ENCODE data around the gene PLXNB3. TPM values are rescaled to one million over a fixed set of nuclear protein-coding genes. Genes with fewer than 3 reads are reported as not detected.
A peak's percentile ranks its signal among the peaks of the same experiment; 100 is the strongest.

PLXNB3 gene
- total and polyA plus RNA-seq, 10 donors: 0.48 to 2.8 (median 1.5) TPM

GRCh38 chrX:153733651-153734240 lies 30.3 kb upstream of the PLXNB3 start:
- TF ChIP-seq POLR2AphosphoS5 (IDR thresholded peaks at IDR 0.05) (no peak), POLR2A (IDR thresholded peaks at IDR 0.05) (no peak), CTCF (IDR thresholded peaks at IDR 0.05 in 8 of 11, conservative IDR thresholded peaks at IDR 0.05 in 3 of 11) (no peak)
- intact Hi-C loops (cut with DNase I; ENCODE audit: low total_unique reads): no loop called here

GRCh38 chrX:153734871-153735270 lies 29.2 kb upstream of the PLXNB3 start:
- TF ChIP-seq POLR2A (IDR thresholded peaks at IDR 0.05): no peak
- TF ChIP-seq POLR2AphosphoS5 (IDR thresholded peaks at IDR 0.05): no peak
- no peaks in the 10 kb centered on the region for H3K27me3 ChIP-seq (replicated peaks in 1 of 7)
- H3K4me3 ChIP-seq: no peak overlapping the region
- H3K27ac ChIP-seq: no peak overlapping the region
- no peak for DNase-seq
- H3K9me3 ChIP-seq: peaks cover 0 to 14% (median 4%) of the 10 kb centered on the region in 8 donors
- peaks cover 0 to 18% (median under 1%) of the 10 kb centered on the region in 6 donors for H3K4me1 ChIP-seq
- intact Hi-C loops (cut with DNase I; ENCODE audit: low total_unique reads): no loop called here
- peaks cover 0 to 55% (median 4%) of the 10 kb centered on the region in 6 donors for H3K36me3 ChIP-seq
- WGBS, 5 donors: 88 to 100% (median 89%) methylated on average over 2 of the region's 2 CpGs

More at GRCh38 chrX:153733651-153734240, 30.3 kb upstream of the PLXNB3 start:
- Histone ChIP-seq H3K27me3 (replicated peaks in 1 of 7) (no peaks in the 10 kb centered on the region), H3K9me3 (peaks cover 0 to 14% (median 4%) of the 10 kb centered on the region in 8 donors), H3K27ac (no peak overlapping the region), H3K4me3 (no peak overlapping the region), H3K36me3 (peaks cover 0 to 54% (median 4%) of the 10 kb centered on the region in 6 donors), H3K4me1 (peaks cover 0 to 14% (median 0%) of the 10 kb centered on the region in 6 donors)
- WGBS, 5 donors: 72 to 87% (median 83%) methylated on average over 6 to 15 of the region's 15 CpGs
- peak; percentile 60 for DNase-seq

- no peak for DNase-seq
- Histone ChIP-seq H3K4me1 (peaks cover 0 to 22% (median 2%) of the 10 kb centered on the region in 6 donors), H3K36me3 (peaks cover 0 to 55% (median 4%) of the 10 kb centered on the region in 6 donors), H3K27ac (no peak overlapping the region), H3K27me3 (replicated peaks in 1 of 7) (no peaks in the 10 kb centered on the region), H3K9me3 (peaks cover 0 to 14% (median 4%) of the 10 kb centered on the region in 8 donors), H3K4me3 (no peak overlapping the region)
- TF ChIP-seq POLR2A (IDR thresholded peaks at IDR 0.05) (no peak), CTCF (IDR thresholded peaks at IDR 0.05 in 8 of 11, conservative IDR thresholded peaks at IDR 0.05 in 3 of 11) (peak in 2 of 11 experiments; percentile 11 to 16), POLR2AphosphoS5 (IDR thresholded peaks at IDR 0.05) (no peak)
- 73 to 82% (median 77%) methylated on average over 9 of the region's 9 CpGs for WGBS, 5 donors
- intact Hi-C loops (cut with DNase I; ENCODE audit: low total_unique reads): no loop called here
Measured at GRCh38 chrX:153735274-153735673, 28.8 kb upstream of the PLXNB3 start.

- Histone ChIP-seq H3K36me3 (peaks cover 0 to 61% (median 4%) of the 10 kb centered on the region in 6 donors), H3K4me1 (peaks cover 0 to 23% (median 2%) of the 10 kb centered on the region in 6 donors), H3K9me3 (peaks cover 0 to 14% (median 4%) of the 10 kb centered on the region in 8 donors), H3K4me3 (no peak overlapping the region), H3K27ac (no peak overlapping the region), H3K27me3 (replicated peaks in 1 of 7) (no peaks in the 10 kb centered on the region)
- 90 to 97% (median 93%) methylated on average over 8 to 30 of the region's 30 CpGs for WGBS, 5 donors
- DNase-seq: peak; percentile 60
- intact Hi-C loops (cut with DNase I; ENCODE audit: low total_unique reads): no loop called here
- TF ChIP-seq CTCF (IDR thresholded peaks at IDR 0.05 in 8 of 11, conservative IDR thresholded peaks at IDR 0.05 in 3 of 11): no peak
- TF ChIP-seq POLR2A (IDR thresholded peaks at IDR 0.05): no peak
- TF ChIP-seq POLR2AphosphoS5 (IDR thresholded peaks at IDR 0.05): no peak
Measured at GRCh38 chrX:153736071-153736820, 27.8 kb upstream of the PLXNB3 start.

All from spleen (tissue), 11 donors.